Measurements from ENCODE around the gene FAM168A. TPM values are rescaled to one million over a fixed set of nuclear protein-coding genes. Genes with fewer than 3 reads are reported as not detected.

The FAM168A gene
- total RNA-seq, 1 donor from 2014 or later: 19.3 TPM

GRCh38 chr11:73355109-73355508 is 242.8 kb downstream of the FAM168A start:
- H3K4me2 ChIP-seq: no peak overlapping the region
- Mint-ChIP-seq H3K9me3 (no peaks in the 10 kb centered on the region), H3K4me3 (no peak overlapping the region), H3K27me3 (ENCODE audit: insufficient read depth, low read depth) (peaks cover 2% of the 10 kb centered on the region), H3K36me3 (peaks cover 11% of the 10 kb centered on the region), H3K4me1 (peaks cover 6% of the 10 kb centered on the region), H3K27ac (peak overlapping the region; percentile 28)
- no peaks in the 10 kb centered on the region for H3K27me3 ChIP-seq
- H3K36me3 ChIP-seq: no peaks in the 10 kb centered on the region
- H3K4me3 ChIP-seq: no peak overlapping the region
- no peak overlapping the region for H3K27ac ChIP-seq
- H3K79me2 ChIP-seq (ENCODE audit: low read depth): no peaks in the 10 kb centered on the region
- no peak for DNase-seq (ENCODE audit: low spot score)
- no peak for TF ChIP-seq EZH2phosphoT487 (IDR thresholded peaks at IDR 0.05)
- no peaks in the 10 kb centered on the region for H3K9me3 ChIP-seq (ENCODE audit: low read depth)
- no peak overlapping the region for H3K9ac ChIP-seq
- no peaks in the 10 kb centered on the region for H3K4me1 ChIP-seq
- peaks cover 38% of the 10 kb centered on the region for H4K20me1 ChIP-seq (ENCODE audit: low read depth)
- H3F3A ChIP-seq (ENCODE audit: low read depth): peaks cover 1% of the 10 kb centered on the region
- H2AFZ ChIP-seq (replicated peaks): no peak overlapping the region

GRCh38 chr11:73353422-73353821 is 244.5 kb downstream of the FAM168A start:
- H3K9me3 ChIP-seq (ENCODE audit: low read depth): no peaks in the 10 kb centered on the region
- Mint-ChIP-seq H3K27me3 (ENCODE audit: insufficient read depth, low read depth) (peaks cover 5% of the 10 kb centered on the region), H3K36me3 (peaks cover 7% of the 10 kb centered on the region), H3K27ac (no peak overlapping the region), H3K4me1 (peaks cover 4% of the 10 kb centered on the region), H3K9me3 (no peaks in the 10 kb centered on the region), H3K4me3 (no peak overlapping the region)
- H3F3A ChIP-seq (ENCODE audit: low read depth): no peaks in the 10 kb centered on the region
- no peak overlapping the region for H3K9ac ChIP-seq
- no peak overlapping the region for H3K4me2 ChIP-seq
- no peaks in the 10 kb centered on the region for H3K27me3 ChIP-seq
- H3K79me2 ChIP-seq (ENCODE audit: low read depth): no peaks in the 10 kb centered on the region
- no peak overlapping the region for H3K27ac ChIP-seq
- H3K4me3 ChIP-seq: no peak overlapping the region
- H2AFZ ChIP-seq (replicated peaks): no peak overlapping the region
- no peak for TF ChIP-seq EZH2 (IDR thresholded peaks at IDR 0.05)
- TF ChIP-seq CTCF (IDR thresholded peaks at IDR 0.05): no peak
- no peak for TF ChIP-seq EZH2phosphoT487 (IDR thresholded peaks at IDR 0.05)
- H3K36me3 ChIP-seq: no peaks in the 10 kb centered on the region
- DNase-seq (ENCODE audit: low spot score): no peak
- peaks cover 46% of the 10 kb centered on the region for H4K20me1 ChIP-seq (ENCODE audit: low read depth)
- H3K4me1 ChIP-seq: no peaks in the 10 kb centered on the region

- Mint-ChIP-seq H3K4me1 (peaks cover 21% of the 10 kb centered on the region), H3K27me3 (ENCODE audit: insufficient read depth, low read depth) (peaks cover 12% of the 10 kb centered on the region), H3K36me3 (peaks cover 10% of the 10 kb centered on the region), H3K27ac (no peak overlapping the region), H3K9me3 (no peaks in the 10 kb centered on the region), H3K4me3 (peak overlapping the region; percentile 5)
- Histone ChIP-seq H2AFZ (replicated peaks) (no peak overlapping the region), H3K4me1 (no peaks in the 10 kb centered on the region), H4K20me1 (ENCODE audit: low read depth) (peaks cover 69% of the 10 kb centered on the region), H3K79me2 (ENCODE audit: low read depth) (no peaks in the 10 kb centered on the region), H3K4me2 (no peak overlapping the region), H3K4me3 (no peak overlapping the region), H3F3A (ENCODE audit: low read depth) (no peaks in the 10 kb centered on the region), H3K36me3 (no peaks in the 10 kb centered on the region), H3K9me3 (ENCODE audit: low read depth) (no peaks in the 10 kb centered on the region), H3K27me3 (no peaks in the 10 kb centered on the region), H3K27ac (no peak overlapping the region), H3K9ac (no peak overlapping the region)
- DNase-seq (ENCODE audit: low spot score): peak; percentile 72
- TF ChIP-seq EZH2 (IDR thresholded peaks at IDR 0.05): no peak
- TF ChIP-seq CTCF (IDR thresholded peaks at IDR 0.05): peak; percentile 99
These were observed 246.8 kb downstream of the FAM168A start for GRCh38 chr11:73350908-73351636.

Small RNA genes lying within 50 kb of the gene (small RNA-seq; reads per million reads assigned to genes)
- gene AP000763.2: not detected
- not detected for gene HMGN2P38

Other genes with a start within 250 kb of the FAM168A start
- gene RELT, start 221.7 kb downstream of the FAM168A start, total RNA-seq (ENCODE audit: low replicate concordance): 5.4 and 15.0 TPM in 2 replicates
- gene PLEKHB1, start 48.5 kb upstream of the FAM168A start, total RNA-seq (ENCODE audit: low replicate concordance): 8.8 and 31.1 TPM in 2 replicates
- 54.7 and 58.7 TPM in 2 replicates for gene RAB6A, start 163.0 kb upstream of the FAM168A start, total RNA-seq (ENCODE audit: low replicate concordance)
- 21.0 and 27.2 TPM in 2 replicates for gene MRPL48, start 189.8 kb upstream of the FAM168A start, total RNA-seq (ENCODE audit: low replicate concordance)